Hippocampal formation (tissue), 2 donors: Measurements from ENCODE around the gene LIME1.

ENCODE experiments used
- DNase-seq, 2 donors: peaks; one replicate each; lab custom pipeline; 2025; lab: John Stamatoyannopoulos, UW

The LIME1 gene

DNA sequence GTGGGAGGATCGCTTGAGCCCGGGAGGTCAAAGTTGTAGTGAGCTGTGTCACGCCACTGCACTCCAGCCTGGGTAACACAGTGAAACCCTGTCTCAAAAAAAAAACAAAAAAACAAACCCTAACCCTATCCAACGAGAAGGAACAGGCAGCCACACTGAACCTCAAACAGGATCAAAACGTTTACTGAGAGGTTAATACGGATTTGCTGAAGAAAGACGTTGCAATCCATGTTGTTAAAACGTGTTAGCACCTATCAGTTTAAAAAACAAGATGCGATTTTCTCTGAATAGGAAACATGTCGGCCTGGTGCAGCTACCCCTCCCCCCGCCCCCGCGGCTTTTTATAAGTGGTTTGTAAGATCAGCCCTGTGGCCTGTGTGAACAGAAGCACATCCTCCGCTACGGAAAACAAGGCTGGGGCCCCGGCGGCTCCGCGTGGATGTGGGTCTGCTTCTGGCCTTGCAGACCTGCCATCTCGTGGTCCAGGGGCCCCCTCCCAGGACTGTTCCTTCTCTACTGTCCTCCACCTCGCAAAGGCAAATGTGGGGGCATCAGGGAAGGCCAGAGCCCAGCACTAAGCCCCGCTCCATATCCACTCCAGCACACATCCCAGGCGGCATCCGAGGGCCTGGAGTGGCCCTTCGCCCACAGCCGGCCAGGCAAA lies 14.5 kb downstream of the LIME1 start:
- DNase-seq: no peak

DNA sequence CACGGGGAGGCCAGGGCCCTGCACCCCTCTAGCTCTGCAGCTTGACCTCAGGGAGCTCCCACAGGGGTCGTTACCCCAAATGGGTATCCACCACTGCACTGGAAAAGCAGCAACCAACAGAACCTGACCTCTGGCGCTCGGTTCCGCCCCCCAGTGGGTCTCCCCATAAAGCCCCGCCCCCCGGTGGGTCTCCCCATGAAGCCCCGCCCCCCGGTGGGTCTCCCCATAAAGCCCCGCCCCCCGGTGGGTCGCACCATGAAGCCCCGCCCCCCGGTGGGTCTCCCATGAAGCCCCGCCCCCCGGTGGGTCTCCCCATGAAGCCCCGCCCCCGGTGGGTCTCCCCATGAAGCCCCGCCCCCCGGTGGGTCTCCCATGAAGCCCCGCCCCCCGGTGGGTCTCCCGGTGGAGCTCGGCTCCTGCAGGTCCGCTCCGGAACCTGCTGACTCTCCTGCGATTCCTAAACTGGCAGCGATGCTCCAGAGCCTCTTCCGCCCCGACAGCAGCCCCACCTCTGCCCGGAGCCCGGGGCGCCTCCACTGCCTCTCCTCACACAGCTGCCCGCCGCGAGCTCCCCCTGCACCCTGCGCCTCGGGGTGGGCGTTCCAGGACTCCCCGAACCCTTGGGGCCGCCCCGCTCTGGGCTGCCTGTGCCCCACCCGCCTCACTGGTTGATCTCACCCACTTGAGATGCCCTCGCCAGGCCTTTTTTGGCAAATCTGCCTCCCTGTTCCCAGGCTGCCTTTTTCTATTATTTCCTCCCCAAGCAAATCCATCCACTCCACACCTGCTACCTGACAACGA lies 15.2 kb downstream of the LIME1 start:
- no peak for DNase-seq

DNA sequence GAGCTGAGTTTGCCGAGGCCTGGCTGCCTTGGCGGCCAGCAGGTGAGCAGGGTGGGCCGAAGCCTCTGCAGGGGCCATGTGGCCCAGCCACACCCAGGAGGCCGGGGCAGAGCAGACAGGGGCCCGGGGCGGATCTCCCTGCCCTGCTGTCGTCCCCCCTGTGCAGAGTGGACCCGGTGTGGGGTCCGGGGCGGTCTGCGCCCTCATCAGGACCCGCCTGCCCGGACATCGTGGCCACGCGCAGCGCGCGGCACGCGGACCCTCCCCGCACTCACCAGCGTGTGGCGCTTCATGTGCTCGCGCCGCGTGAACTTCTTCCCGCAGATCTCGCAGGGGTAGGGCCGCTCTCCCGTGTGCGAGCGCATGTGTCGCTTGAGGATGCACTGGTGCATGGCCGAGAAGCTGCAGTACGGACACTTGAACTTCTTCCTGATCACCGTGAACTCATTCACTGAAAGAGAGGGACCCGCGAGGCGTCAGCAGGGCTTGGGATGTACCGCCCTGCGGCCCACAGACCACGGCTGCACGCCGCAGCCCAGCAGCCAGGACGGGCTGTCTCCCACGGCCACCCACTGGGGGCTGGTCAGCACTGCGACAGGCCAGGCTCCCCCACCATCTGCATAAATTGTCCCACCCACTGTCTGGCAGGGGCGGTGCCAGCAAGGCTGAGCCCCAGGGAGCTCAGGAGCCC lies 16.1 kb downstream of the LIME1 start:
- DNase-seq: no peak

DNA sequence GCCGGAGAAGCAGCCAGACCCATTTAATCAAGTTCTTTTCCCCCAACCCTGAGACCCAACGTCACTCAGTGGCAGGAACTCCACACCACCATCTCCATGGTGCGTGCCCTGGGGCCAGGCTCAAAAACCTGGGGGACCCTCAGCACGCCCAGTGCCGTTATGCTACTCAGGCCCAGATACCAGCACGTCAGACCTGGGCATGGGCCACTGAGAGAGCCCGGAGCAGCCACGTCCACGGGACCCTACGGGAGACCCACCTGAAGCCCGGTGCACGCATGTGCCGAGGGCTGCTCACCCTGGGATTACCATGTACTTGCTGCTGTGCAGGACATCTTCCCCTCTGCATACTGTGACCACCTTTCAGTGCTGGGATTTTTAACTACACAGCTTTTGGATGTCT lies 16.9 kb downstream of the LIME1 start:
- DNase-seq: no peak

DNA sequence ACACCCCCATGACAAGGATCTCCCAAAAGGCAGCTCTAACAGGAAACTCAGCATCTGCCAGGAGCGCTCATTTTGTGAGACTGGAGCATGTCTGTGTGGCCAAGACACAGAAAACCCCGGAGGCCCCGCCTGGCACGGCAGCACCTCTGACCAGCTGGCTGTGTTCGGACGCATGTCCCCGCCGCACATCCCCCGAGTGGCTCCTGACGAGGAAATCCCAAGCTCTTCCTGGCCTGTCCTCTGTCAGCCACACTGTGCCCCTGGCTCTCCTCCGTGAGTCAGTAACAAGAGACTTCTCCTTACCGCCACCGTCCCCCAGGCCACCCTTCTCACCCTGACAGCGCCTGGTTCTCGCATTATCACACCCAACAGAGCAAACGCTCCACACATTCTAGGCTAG lies 17.5 kb downstream of the LIME1 start:
- DNase-seq: no peak

DNA sequence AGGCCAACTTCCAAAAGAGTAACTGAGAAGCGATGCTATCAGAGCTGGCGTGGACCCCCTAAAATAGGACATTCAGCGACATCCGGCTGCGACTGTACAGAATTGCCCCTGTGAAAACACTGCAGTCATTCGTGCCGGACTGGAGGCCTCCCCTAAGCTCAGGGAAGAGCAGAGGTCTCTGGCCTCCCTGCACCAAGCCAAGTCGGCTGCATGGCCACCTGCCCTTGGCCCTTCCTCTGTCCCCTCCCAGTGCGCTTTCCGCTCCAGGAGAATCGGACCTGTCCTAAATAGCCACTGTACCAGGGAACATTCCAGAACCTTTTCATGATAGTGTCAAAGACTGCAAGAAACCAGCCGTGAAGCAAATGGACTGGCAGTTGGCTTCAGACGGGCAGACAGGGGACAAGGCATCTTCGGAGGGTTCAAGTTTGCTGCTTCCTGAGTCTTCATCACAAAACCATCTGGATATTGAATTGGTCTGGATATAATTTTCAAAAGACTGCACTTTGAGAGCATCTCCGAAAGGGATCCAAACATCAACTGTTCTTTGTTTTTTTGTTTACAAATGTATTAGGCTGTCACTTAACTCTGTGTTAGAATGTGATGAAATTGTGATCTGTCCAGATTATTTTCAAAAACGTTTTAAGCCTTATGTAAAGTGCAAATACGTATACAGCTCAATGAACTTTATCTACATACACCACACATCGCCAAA lies 19.6 kb downstream of the LIME1 start:
- no peak for DNase-seq

DNA sequence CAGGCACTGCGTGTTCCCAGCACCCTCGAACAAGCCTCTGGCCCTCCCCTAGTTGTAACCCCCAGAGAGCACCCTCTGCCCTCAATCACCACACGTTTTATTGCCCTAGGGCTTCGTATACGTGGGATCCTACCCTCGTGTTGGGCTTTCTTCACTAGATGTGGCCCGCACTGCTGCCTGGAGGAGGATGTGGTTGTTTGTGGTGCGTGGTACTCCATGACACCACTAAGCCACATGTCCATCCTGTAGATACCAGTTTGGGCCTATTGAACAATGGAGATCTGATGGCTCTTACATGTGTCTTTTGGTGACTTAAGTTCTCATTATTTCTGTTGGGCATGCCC lies 20.2 kb downstream of the LIME1 start:
- DNase-seq: no peak

DNA sequence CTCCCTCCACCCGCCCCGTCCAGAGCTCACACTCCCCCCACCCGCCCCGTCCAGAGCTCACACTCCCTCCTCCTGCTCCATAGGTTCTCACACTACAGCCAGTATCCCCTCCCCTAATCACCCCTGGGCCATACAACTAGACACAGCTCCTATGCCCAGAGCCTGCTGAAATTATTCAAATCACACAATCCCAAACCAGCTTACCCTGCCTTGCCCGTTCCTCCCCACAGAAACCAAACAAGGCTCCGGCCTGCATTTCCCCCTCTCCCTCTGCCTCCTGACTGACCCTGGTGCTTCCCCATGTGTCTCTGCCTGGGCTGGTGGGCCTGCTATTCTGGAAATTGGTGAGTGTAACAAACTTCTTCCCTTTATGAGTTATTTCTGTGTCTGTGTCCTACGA lies 21.7 kb downstream of the LIME1 start:
- no peak for DNase-seq

DNA sequence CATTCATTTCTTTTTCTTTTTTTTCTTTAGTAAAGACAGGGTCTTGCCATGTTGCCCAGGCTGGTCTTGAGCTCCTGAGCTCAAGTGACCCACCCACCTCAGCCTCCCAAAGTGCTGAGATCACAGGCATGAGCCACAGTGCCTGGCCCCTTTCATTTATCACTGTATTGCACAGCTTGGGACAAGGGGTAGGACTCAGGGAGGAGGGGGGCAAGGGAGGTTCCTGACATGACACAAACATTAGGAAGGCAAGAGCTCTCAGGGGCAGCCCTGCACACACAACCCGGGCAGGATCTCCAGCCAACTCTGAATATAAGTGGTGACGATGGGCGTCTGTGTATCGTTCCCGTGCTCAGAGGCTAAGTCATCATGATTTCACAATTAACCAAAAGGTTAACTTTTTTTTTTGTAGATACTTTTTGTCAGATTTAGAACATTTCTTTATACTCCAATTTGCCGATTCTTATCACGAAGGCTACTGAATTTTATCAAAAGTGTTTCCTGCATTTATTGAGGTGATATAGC lies 23.0 kb downstream of the LIME1 start:
- DNase-seq: no peak

DNA sequence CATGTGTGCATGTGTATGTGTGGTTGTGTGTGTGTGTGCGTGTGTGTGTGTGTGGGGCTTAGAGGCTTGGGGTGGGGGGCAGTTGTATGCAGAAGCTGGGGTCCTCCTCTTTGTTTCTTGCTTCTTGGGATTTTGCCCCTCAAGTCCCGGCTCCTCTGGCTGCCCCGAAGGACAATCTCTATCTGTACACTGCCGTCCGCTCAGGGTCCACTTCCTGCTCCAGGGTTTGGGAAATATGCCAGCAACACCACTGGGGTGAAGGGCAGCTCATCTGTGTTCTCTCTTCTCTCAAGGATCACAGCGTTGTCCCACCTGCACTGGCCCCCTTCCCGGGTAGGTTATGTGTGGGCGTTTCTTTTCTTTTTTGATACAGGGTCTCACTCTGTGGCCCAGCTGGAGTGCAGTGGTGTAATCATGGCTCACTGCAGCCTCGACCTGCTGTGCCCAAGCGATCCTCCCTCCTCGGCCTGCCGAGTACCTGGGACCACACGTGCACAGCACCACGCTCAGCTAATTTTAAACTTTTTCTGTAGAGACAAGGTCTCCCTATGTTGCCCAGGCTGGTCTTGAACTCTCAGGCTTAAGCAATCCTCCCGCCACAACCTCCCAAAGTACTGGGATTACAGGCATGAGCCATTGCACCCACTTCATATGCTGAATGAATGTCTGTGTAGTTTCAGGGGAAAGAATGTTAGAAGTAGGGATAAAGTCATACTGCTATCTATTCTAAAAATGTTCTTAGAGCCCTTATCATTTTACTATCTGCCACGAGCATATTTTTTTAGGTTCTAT lies 28.8 kb downstream of the LIME1 start:
- no peak for DNase-seq

DNA sequence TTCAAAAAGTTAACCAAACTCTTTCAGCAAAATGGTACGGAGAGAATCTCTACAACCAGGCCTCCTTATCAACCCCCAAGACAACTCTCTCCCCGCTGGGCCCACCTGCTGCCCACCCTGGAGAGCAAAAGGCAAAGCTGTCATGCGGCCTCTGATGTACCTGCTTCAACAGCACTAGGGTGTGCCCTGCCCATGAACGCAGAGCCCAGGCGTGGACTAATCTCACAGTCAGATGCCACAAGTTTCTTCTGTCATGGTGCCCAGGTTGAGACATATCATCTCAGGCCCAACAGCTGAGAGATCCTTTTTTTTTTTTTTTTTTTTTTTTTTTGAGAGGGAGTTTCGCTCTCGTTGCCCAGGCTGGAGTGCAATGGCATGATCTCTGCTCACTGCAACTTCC lies 29.4 kb downstream of the LIME1 start:
- no peak for DNase-seq

DNA sequence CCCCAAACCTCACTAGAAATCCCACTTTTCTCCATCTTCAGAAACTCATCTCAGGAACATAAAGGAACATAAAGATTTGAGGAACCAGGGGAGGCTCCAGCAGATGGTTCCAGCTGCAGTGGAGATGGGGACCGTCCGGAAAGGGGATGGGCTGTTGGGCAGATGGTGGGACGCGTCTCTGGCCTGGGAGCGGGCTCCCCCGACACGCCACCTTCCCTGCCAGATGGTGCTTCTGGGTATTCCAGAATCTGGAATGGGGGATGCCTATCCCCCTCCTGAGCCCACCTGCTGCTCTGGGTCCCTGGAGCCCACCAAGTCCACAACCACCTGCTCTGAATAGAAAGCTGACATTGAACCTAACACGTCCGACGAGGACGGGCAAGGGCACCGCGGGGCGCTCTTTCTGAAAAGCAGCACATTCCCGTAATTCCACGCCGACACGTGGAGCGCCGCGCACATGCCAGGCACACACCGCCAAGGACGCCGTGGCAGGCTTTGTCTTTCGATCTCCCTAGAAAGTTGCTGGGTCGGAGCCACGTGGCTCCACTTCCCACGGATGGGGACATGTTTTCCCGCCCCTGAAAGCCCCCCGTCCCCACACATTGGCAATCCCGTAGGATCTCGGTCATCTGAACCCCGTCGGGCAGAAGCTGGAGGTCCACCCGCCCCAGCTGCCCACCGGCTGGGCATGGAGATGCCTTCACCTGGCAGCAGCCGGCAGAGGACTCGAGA lies 30.4 kb downstream of the LIME1 start:
- DNase-seq: no peak

DNA sequence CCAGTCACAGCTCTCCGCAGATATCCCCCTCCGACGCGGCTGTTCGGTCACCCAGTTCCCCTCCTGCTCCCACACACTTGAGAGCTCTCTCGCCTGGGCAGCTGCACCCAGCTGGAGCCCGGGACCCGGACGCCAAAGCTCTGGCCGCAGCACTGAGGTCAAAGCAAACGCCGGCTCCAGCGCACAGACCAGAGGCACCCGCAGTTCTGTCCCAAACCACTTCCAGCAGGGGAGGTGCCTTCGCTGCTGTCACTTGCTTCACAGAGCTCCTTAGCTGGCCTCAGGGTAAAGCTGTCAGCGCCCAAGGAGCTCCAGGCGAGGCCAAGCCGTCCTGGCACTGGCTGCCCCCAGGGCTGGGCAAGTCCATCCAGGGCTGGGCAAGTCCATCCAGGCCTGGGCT lies 31.0 kb downstream of the LIME1 start:
- DNase-seq: no peak

DNA sequence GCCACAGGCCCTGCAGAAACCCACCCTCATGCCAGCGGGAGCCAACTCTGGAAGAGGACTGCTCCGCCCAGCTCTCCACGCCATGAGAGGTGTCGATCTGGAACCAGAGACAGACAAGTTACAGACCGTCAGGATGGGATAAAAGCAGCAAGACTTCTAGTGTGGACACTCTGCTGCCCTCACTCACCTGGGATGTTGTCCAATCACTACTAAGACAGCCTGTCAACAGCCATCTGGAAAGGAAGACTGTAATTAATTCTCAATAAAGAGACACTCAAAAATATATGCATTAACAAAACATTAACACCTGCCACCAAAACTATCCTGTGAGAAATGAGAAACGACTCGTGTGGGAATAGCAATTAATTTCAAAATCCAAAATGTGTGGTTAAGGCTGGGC lies 31.4 kb downstream of the LIME1 start:
- no peak for DNase-seq

DNA sequence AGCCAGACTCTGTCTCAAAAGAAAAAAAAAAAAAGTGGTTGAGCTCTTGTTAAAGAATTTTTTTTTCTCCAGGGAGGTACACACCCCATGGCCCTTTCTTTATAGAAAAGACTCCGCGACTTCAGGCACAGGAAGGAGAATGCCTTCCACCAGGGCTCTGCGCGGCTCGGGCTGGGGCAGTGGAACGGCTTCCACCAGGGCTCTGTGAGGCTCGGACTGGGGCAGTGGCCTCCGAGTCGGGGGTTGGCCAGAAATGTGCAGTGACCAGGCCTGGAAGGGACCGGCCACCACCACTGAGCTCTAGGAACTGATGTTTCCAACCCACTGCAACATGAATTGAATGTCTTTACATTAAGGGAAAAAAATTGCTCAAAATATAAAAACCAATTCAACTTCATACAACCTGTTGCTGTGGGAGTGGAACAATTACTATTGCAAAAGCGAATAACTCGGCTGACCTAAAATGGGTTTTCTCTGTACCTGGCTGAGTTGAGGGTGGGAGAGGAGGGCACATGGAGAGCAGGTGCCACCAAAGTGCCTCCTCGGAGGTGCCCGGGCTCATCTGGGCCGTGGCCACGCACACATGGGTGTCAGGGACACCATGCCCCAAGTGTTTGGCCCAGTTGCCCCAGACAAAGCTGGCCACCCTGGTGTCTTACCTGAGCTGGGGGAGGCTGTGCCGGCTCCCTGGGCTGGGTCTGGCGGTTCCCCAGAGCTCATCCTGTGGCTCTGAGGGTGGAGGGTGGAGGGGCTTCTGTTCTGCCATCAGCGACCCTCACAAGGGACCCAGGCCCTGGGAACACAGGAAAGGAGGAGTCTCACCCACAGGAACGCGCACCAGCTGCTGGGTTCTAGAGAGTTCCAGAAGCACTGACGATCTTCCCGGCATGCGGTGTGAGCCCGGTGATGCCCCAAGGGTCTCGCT lies 32.4 kb downstream of the LIME1 start:
- DNase-seq: no peak

DNA sequence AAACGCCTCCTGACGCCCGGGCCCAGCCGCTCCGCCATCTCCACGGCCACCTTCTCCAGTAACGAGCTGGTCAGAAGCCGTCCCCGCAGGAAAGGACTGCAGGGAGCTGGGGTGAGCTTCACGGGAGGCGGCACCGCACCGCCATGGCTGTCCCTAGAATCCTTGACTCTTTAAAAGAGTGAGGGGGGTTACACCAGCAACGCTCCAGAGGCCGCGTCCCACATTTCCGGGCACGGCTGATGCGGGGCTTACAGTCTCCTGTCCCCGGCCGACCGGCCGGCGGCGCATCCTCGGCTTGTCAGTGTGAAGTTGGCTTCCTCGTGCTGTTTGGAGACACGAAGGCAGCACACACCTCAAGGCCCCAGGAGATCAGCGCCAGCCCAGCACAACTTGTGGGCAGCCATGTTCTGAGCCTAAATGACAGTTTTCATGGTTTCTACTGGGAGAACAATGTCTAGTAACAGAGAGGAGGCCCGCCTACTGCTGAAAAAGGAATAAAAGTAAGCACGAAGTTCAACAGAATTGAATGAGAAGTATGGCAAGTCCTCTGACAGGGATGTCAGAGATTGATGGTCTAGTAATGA lies 33.5 kb downstream of the LIME1 start:
- DNase-seq: no peak

DNA sequence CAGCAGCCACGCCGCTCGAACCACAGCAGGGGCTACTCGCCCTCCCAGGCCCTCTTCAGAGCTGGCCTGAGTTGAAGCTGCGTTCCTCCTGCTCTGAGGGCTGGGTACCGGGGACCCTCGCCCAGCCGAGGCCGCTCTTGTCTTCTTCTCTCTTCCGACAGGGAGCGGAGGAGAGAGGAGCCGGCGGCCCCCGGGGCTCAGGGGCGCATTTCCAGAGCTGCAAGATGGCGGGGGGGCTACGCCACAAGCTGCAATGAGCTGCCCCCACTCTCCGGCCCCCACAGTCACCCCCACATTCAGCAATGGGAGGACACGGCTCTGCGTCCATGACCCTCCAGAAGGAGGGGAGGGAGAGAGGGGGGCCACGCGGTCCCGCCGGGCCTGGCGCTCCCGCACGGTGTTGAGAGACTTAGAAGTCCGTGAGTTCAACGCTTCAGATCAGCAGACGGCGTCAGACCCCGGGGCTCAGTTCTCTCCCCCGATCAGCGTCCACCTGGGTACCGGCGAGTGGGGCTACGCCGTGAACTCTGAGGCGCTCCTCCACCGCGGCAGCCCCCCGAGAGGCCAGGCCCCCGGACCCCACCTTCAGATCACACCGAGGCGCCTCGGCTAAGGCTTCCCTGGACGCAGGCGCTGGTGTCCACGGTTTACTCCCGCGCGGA lies 34.7 kb downstream of the LIME1 start:
- no peak for DNase-seq

DNA sequence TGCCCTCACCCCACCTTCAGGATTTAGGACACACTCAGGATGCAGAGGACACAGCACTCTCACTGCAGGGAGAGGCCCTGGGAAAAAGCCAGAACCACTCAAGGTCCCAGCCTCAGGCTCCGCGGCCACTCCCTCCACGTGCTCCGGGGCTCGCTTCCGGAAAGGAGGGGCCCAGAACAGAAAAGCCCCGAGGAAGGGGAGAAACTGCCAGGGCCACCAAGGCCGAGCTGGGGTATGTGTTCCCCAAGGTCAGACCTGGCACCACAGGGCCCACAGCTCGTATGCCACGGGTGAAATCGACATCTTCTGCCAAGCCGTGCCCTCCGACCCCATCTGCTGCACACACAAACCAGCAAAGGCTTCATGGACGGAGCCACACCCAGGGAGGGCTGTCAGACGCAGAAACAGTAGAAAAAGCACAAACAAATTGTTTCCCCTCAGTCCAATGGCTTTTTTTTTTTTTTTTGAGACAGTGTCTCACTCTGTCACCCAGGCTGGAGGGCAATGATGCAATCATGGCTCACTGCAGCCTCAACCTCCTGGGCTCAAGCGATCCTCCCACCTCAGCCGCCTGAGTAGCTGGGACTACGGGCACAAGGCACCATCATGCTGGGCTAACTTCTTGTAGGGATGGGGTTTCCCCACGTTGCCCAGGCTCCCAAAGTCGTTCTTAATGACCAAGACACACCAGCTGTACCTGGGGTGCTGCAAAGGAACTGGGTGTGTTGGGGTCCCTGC lies 36.5 kb downstream of the LIME1 start:
- DNase-seq: no peak
